HG03060 (cell line): ENCODE measurements around the gene LRRC73.
"Not testable (repeated sequence)": the region's sequence is repeated elsewhere in the genome, so short reads cannot be mapped to it uniquely, and the experiment has no call there.

Experiments used
- ATAC-seq: cut with Tn5 transposase; IDR thresholded peaks from one replicate; pipeline ENCODE4 v1.9.1; 2021; ENCODE audit warnings: low read depth, moderate number of reproducible peaks; ENCODE audit not compliant: unreplicated experiment

Gene LRRC73

GRCh38 chr6:43509984-43510826 is at the start of gene LRRC73:
Gene LRRC73, minus strand, starts transcription at chr6:43510346. Its CDS starts 561 bp downstream, at chr6:43509785.
- no peak for ATAC-seq

- ATAC-seq = no peak
Observed at GRCh38 chr6:43559328-43559727, 49.2 kb upstream of the LRRC73 start.

GRCh38 chr6:43557620-43558019 is 47.5 kb upstream of the LRRC73 start:
- not testable (repeated sequence) for ATAC-seq

- no peak for ATAC-seq
Observed at GRCh38 chr6:43547222-43547621, 37.1 kb upstream of the LRRC73 start.

- ATAC-seq = no peak
Observed at GRCh38 chr6:43544461-43544860, 34.3 kb upstream of the LRRC73 start.

- no peak for ATAC-seq
Observed at GRCh38 chr6:43541774-43542471, 31.8 kb upstream of the LRRC73 start.

- ATAC-seq = no peak
Observed at GRCh38 chr6:43540507-43540906, 30.4 kb upstream of the LRRC73 start.

- ATAC-seq = not testable (repeated sequence)
Observed at GRCh38 chr6:43539409-43539808, 29.3 kb upstream of the LRRC73 start.

GRCh38 chr6:43538986-43539385 is 28.8 kb upstream of the LRRC73 start:
- ATAC-seq = not testable (repeated sequence)

GRCh38 chr6:43532201-43532600 is 22.1 kb upstream of the LRRC73 start:
- ATAC-seq = no peak

GRCh38 chr6:43524483-43524961 is 14.4 kb upstream of the LRRC73 start:
- ATAC-seq = no peak

- ATAC-seq = no peak
Observed at GRCh38 chr6:43523284-43523683, 13.1 kb upstream of the LRRC73 start.

GRCh38 chr6:43522547-43523261 is 12.6 kb upstream of the LRRC73 start:
- no peak for ATAC-seq

- no peak for ATAC-seq
Observed at GRCh38 chr6:43521836-43522235, 11.7 kb upstream of the LRRC73 start.

GRCh38 chr6:43520097-43520496 is 10.0 kb upstream of the LRRC73 start:
- no peak for ATAC-seq

- no peak for ATAC-seq
Observed at GRCh38 chr6:43517505-43518357, 7.6 kb upstream of the LRRC73 start.

- ATAC-seq = no peak
Observed at GRCh38 chr6:43516697-43517504, 6.8 kb upstream of the LRRC73 start, which contains the start of the genes POLR1C and YIPF3. Gene POLR1C, plus strand, starts transcription at chr6:43517089. Its CDS starts 21 bp downstream, at chr6:43517110. Gene YIPF3, minus strand, starts transcription at chr6:43516926. Its CDS starts 119 bp downstream, at chr6:43516807.

- no peak for ATAC-seq
Observed at GRCh38 chr6:43516367-43516696, 6.2 kb upstream of the LRRC73 start.

GRCh38 chr6:43515808-43516207 is 5.7 kb upstream of the LRRC73 start:
- ATAC-seq = no peak
